HG03432 (cell line): Measurements from ENCODE around the gene CDH8.
"Not testable (repeated sequence)": the region's sequence is repeated elsewhere in the genome, so short reads cannot be mapped to it uniquely, and the experiment has no call there.

ENCODE experiments used
- ATAC-seq: cut with Tn5 transposase; IDR thresholded peaks from one replicate; pipeline ENCODE4 v1.9.1; 2021; ENCODE audit warnings: mild to moderate bottlenecking, moderate library complexity; ENCODE audit not compliant: unreplicated experiment

The CDH8 gene

GRCh38 chr16:61797961-61798507, 238.2 kb downstream of the CDH8 start:
- no peak for ATAC-seq

- ATAC-seq = no peak
Measured at GRCh38 chr16:61797296-61797795, 238.9 kb downstream of the CDH8 start.

- no peak for ATAC-seq
Measured at GRCh38 chr16:61792194-61792909, 243.9 kb downstream of the CDH8 start.

GRCh38 chr16:61791464-61791863, 244.8 kb downstream of the CDH8 start:
- ATAC-seq = no peak

GRCh38 chr16:61781855-61782254, 254.4 kb downstream of the CDH8 start:
- ATAC-seq = not testable (repeated sequence)

- ATAC-seq = no peak
Measured at GRCh38 chr16:61780161-61780560, 256.1 kb downstream of the CDH8 start.

GRCh38 chr16:61770301-61770700, 265.9 kb downstream of the CDH8 start:
- ATAC-seq = no peak

- no peak for ATAC-seq
Measured at GRCh38 chr16:61763991-61764390, 272.2 kb downstream of the CDH8 start.

- ATAC-seq = no peak
Measured at GRCh38 chr16:61763013-61763412, 273.2 kb downstream of the CDH8 start.

GRCh38 chr16:61730997-61731396, 305.2 kb downstream of the CDH8 start:
- ATAC-seq = no peak

- no peak for ATAC-seq
Measured at GRCh38 chr16:61726701-61727100, 309.5 kb downstream of the CDH8 start.

- no peak for ATAC-seq
Measured at GRCh38 chr16:61726125-61726524, 310.1 kb downstream of the CDH8 start.

GRCh38 chr16:61721544-61721943, 314.7 kb downstream of the CDH8 start:
- no peak for ATAC-seq

GRCh38 chr16:61715393-61715792, 320.8 kb downstream of the CDH8 start:
- ATAC-seq = no peak

- no peak for ATAC-seq
Measured at GRCh38 chr16:61713787-61714186, 322.5 kb downstream of the CDH8 start.

GRCh38 chr16:61699640-61700039, 336.6 kb downstream of the CDH8 start:
- not testable (repeated sequence) for ATAC-seq

- no peak for ATAC-seq
Measured at GRCh38 chr16:61684541-61684940, 351.7 kb downstream of the CDH8 start.

GRCh38 chr16:61681673-61682072, 354.6 kb downstream of the CDH8 start:
- ATAC-seq = no peak

- ATAC-seq = no peak
Measured at GRCh38 chr16:61681124-61681523, 355.1 kb downstream of the CDH8 start.

- ATAC-seq = no peak
Measured at GRCh38 chr16:61678182-61678581, 358.1 kb downstream of the CDH8 start.

GRCh38 chr16:61677776-61678175, 358.5 kb downstream of the CDH8 start:
- no peak for ATAC-seq

GRCh38 chr16:61676740-61677139, 359.5 kb downstream of the CDH8 start:
- ATAC-seq = no peak

- no peak for ATAC-seq
Measured at GRCh38 chr16:61671161-61671560, 365.1 kb downstream of the CDH8 start.
